ENCODE measurements around the gene C1QL1.

The C1QL1 gene

DNA sequence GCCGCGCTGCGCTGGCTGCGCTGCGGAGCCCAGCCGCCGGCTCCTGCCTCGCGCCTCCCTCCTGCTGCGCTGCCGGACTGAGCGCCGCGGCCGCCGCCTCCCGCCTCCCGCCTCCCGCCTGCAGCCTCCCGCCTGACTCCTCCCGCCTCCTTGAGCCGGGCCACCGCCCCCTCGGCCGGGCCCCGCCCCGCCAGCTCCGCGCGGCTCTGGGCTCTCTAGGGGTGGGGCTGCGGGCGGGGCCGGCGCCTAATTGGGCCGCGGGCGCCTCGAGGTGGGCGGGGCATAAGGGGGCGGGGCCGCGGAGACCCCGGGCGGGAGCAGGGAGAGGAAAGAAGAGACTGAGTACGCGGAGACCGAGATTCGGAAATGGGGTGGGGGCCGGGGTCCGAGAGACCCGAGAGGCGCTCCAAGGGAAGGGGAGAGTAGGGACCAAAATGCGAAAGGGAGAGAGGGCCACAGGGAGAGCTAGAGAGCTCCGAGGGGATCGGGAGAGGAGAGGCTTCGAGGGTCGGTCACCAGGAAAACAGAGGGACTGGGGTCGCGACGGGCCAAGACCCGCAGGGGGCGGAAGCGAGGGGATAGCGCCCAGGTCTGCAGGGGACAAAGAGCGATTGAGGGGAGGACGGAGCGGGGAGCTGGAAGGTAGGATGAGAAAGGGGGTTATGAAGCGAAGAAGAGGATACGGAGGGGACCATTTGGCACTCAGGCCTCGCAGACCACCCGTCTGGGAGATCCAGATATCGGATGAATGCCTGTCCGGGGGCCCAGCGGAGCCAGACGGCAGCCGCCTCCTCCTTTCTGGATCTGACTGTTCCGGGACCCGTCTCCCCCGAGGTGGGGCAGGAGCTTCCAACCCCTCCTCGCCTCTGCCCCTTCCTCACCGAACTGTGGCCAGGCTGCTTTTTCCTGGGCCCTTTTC, at the start of gene C1QL1:
TSS of gene C1QL1 (minus strand) at position 79 of the 919 bp plus-strand sequence. CDS start 255 bp downstream, outside the sequence.
- DNase-seq = peak; percentile 85

DNA sequence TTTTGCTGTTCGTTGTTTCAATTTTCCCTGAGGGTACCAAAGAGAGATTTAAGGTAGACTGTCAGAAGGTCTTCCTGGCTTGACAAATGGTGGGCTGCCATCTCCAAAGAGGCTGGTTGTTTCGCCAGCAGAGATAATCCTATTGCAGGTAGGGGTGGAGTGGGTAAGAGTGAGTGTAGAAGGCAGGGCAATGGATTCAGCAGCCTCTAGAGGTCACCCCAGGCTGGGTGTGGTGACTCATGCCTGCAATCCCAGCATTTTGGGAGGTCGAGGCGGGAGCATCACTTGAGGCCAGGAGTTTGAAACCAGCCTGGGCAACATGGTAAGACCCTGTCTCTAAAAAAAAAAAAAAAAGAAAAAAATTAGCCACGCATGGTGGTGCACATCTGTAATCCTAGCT, 48.7 kb upstream of the C1QL1 start:
- no peak for DNase-seq

DNA sequence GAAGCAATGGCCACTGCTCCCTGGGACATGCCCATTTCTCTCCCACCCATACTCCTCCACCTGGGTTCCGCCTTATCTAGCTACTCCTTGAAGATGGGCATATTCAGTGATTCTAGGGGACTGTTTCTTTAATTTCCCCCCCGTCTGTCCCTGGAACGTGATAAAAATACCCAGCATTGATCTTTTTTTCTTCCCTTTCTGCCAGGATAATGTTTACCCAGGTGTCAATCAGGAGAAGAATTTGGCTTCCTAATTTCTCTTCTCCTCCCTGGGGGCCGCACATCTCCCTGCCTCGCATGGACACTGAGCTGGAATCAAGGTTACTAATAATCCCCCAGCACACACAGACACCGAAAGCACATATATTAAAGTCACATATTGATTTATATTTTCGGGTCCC, 48.1 kb upstream of the C1QL1 start:
- no peak for DNase-seq

DNA sequence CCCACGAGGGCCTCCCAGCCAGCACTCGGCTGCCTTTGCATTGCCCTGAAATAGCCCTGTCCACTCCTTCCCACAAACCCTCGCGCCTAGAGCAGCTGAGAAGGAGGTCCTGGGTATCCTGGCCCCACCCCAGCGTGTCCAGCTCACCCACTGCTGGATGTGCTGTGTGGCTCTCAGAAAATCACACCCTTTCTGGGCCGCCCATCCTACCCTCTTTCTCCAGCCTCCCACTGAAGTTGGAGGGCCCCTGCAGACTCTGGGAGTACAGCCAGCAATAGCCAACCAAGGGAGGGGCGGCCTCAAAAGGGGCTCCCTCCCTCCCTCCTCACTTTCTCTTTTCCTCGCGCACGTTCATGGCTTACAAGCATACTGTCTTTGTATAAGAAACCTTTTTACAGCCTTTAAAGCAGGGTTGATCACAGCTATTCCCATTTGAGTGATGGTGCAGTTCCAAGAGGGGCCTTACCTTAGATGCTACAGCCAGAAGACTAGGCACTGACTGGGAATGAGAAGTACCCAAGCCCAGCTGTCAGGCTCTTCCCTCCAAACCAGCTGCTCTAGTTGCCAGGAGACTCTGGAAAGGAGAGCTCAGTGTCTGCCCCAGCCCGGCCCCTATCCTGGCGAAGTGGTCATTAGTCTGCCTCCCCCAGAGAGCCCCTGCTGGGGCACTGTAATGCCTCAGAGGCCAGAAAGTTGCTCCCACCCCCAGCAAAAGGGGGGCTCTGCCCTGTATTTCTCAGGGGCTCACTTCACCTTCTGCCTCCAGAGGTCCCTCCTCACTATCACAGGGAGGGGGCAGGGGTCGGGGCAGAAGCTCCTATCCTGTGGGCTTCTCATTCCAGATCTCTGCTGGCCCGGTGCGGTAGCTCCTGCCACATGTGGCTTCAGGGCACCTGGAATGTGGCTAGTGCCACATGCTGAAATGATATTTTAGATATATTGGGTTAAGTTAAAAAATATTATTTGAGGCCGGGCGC, 45.2 kb upstream of the C1QL1 start:
- DNase-seq = no peak

DNA sequence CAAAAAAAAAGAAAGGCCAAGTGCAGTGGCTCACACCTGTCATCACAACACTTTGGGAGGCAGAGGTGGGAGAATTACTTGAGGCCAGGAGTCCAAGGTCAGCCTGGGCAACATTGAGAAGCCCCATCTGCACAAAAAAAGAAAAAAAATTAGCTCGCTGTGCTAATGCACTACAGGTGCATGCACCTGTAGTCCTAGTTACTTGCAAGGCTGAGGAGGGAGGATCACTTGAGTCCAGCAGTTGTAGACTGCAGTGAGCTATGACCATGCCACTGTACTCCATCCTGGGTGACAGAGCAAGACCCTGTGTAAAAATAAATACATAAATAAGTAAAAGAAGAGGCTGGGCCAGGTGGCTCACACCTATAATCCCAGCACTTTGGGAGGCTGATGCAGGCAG, 43.7 kb upstream of the C1QL1 start:
- no peak for DNase-seq

DNA sequence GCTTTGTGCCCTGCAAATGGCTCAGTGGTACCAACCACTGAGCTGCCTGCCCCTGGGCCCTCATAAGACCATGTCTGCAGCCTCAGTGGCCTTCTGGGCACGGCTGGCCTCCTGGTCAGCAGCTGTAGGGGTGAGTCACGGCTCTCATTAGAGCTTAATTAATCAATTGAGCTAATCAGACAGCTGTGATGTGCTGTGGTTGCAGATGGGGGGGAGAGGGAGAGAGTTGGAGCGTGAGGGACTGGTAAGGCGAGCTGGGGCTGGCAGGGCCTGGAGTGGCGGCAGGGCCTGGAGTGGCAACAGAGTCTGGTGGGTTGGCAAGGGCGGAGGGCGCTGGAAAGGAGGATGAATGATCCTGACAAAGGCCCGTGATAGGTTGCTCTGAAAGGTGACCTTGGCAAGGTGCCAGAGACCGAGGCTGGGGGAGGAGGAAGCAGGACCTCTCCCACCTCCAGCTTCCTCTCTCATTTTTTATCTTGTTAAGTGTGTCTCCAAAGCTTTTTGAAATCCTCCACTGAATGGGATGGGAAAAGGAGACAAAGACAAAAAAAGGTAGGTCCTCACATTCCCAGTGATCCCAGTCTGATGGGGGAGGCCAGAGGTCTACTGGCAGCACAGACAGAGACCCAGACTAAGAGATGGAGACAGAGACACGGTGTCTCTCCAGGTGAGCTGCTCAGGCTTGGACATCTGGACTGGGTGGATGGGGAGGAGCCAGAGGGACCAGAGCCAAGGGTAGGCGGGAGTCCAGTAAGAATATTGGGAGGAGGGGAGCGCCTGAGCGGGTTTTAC, 41.8 kb upstream of the C1QL1 start:
- DNase-seq = no peak

DNA sequence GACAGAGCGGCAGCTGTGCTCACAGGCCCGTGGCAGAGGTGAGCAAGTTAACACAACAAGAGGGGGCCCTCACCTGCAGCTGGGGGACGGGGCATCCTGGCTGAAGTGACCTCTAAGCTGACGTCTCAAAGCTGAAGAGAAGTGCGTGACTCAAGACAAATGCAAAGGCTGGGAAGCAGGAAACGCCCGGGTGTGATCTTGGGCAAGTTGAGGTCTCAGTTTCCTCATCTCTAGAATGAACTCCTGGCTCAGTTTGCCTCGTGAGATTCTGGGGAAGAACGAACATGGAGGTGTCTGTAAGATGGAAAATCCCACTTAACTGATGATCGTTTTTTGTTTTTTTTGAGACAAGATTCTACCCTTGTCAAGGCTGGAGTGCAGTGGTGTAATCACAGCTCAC, 40.1 kb upstream of the C1QL1 start:
- DNase-seq = no peak

DNA sequence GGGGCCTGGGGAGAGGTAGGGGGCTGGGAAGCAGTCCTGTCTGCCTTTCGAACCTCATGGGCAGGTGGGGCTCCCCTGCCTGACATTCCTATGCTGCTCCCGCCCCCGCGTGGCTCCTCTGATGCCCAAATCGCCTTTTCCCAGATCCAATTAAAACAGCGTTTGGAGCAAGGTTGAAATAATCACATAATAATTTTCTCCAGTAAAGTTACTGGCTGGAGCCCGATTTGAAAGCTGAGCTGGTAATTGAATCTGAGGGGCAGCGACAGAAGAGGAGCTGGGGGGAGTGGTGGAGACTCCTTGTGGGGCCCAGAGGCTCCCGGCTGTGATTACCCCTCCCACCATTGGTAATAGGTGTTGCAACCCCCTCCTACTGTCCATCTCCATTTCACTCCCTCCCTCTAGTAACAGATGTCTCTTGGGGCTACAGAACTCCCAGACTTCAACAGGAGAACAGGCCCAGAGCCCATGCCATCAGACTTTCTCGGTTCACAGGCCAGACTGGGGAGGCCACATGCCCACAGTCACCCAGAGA, 38.9 kb upstream of the C1QL1 start:
- DNase-seq = no peak

DNA sequence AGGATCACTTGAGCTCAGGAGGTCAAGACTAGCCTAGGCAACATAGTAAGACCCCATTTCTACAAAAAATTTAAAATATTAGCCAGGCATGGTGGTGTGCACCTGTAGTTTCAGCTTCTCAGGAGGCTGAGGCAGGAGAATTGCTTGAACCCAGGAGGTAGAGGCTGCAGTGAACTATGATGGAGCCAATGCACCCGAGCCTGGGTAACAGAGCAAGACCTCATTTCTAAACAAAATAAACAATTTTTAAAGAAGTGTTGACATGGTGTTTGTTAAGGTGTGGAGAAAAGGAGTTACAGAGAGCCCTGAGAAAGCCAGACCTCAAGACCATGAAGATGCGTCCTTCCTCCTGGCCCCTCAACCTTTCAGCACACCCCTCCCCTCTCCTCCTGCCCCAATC, 37.6 kb upstream of the C1QL1 start:
- DNase-seq = no peak

DNA sequence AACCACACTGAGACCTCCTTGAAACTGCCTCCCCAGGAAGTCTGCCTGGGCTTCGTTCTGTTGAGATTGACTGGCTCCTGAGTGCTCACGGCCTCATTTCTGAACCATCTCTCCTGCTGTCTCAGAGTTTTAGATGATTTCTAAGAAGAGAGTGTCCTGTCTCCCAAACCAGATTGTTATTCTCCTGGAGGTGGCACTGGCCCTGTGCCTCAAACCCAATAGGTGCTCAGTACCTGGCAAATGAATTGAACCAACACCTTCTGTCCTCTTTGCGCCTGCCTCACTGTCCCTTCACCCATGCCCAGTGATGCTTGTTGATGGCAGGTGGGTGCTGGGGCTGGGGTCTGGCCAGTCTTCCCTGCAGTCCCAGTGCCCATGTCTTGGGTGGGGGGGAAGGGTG, 36.3 kb upstream of the C1QL1 start:
- no peak for DNase-seq

DNA sequence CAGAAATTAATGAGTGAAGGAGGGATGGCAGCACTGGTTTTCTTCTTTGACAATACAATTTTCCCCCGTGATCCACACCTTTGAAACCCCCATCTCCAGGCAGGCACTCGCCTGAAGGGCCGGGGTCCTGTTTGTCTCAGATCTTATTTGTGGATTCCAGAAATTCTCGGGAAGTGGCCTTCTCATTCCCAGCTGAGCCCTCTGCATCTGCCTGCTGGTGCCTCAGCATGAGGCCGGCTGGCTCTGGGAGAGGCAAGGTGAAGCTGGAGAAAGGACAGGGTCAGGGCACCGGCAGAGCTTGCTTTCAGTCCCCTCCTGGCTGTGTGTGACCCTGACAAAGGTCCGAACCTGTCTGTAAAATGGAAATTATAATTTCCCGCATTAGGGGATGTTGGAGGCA, 35.8 kb upstream of the C1QL1 start:
- DNase-seq = no peak

DNA sequence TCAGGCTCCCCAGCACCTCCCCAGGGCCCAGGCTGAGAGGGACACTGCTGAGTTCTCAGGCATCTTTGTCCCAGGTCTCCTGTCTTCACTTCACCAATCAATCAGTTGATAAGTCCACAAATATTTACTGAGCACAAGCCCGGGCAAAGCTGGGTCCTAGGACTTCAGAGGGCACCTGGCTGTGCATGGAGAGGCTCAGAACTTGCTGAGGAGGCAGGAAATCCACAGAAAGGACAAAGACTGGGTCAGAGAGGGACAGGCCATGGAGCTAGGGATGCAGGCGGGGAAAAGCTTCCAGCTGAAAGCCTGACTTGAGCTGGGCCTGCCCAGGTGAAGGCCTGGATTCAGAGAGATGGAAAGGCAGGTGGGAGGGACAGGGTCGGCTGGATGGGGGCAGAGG, 33.2 kb upstream of the C1QL1 start:
- DNase-seq = no peak

DNA sequence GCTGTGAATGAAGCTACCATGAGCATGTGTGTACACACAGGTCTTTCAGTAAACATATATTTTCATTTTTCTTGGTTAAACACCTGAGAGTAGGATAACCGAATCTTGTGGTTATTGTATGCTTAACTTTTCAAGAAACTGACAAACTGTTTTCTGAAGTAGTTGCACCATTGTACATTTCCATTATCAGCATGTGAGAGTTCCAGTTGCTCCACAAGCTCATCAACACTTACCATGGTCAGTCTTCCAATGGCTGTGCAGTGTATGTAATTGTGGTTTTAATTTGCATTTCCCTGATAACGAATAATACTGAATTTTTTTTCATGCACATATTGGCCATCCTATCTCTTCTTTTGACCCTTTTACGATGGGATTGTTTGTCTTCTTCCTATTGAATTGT, 31.3 kb upstream of the C1QL1 start:
- no peak for DNase-seq

DNA sequence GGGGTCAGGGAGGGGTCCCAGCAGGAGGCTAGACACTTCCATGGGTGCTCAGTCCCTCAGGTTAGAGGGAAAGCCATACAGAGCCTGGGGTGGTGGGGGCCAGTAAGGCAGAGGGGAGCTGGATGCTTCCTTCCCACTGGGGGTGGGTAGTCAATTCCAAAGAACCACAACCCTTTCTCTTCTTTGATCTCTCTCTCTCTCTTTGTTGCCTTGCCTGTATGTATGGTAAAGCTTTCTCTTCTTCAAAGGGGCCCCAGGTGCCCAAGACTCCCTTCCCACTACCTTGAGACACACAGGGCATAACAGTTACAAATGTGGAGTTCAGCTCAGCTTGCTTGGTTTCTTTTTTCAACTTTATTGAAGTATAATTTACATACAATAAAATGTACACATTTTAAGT, 30.5 kb upstream of the C1QL1 start:
- DNase-seq = no peak

DNA sequence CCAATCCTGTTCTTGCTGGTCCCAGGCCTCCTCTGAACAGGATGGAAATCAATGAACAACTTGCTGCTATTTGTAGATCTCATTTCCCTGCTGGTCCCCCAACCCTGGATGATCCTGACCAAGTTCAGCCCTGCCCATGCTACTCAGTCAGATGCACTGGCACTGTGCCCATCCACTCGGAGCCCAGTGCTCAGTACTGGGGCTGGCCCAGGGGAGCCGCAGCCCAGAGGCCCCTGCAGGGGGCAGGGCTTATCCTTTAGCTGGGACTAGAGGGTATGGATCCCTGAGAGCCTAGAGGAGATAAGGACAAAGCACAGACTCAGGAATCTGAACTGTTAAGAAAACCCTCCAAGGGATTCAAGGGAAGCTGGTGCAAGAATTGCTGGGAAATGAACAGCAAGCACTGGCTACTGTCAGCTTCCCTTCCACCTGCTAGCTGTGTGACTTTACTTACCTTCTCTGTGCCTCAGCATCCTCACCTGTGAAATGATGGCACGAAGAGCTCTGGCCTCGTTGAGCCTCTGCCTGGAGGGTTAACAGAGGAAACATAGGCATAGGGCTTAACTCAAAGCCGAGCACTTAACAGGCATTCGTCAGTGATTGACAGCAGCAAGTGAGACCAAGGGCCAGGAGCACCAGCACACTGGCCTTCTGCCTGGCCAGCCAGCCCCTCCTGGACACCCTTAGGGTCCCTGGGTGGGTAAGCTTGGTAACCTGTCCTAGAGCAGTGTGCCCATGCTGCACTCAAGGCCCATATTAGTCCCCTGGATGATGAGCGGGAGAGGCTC, 29.8 kb upstream of the C1QL1 start:
- no peak for DNase-seq

DNA sequence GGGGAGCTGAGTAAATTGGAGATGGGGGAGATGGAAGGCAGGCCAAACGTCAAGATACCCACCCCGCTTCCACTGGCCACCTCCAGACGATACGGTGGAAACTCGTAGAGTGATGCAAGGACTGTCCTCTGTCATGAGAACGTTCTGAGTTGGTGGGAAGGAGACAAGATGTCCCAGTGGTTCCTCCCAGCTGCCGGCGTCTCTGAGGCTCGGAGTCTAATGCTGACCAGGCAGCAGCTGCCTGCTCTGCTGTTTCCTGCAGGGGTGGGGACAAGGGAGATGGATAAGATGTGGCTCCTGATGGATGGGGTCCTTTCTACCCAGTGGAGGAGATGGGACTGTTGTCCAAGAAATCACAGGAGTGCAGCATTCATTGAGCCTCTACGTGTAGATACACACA, 28.2 kb upstream of the C1QL1 start:
- no peak for DNase-seq

DNA sequence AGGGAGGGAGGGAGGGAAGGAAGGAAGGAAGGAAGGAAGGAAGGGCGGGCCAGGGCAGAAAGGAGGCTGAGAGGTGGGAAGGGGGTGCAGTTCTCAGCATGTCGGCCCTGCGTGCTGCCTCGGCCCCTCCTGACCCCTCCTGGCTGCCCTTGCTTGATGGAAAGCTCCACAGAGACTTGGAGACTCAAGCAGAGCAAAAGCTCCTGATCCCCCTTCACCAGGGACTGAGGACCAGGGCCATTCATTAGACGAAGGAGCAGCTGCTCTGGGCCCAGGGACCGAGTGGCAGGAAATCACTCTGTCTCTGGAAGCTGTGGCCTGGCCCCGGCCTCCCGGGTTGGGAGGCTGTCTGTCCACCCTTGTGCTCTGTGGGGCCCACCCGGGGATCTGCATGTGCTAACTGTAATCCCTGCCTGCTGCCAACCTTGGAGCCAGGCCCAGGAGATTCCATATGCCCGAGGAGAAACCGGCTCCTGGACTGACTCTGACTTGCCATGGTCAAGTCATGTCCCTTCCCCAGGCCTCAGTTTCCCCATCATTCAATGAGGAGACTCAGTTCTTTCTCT, 27.4 kb upstream of the C1QL1 start:
- no peak for DNase-seq

DNA sequence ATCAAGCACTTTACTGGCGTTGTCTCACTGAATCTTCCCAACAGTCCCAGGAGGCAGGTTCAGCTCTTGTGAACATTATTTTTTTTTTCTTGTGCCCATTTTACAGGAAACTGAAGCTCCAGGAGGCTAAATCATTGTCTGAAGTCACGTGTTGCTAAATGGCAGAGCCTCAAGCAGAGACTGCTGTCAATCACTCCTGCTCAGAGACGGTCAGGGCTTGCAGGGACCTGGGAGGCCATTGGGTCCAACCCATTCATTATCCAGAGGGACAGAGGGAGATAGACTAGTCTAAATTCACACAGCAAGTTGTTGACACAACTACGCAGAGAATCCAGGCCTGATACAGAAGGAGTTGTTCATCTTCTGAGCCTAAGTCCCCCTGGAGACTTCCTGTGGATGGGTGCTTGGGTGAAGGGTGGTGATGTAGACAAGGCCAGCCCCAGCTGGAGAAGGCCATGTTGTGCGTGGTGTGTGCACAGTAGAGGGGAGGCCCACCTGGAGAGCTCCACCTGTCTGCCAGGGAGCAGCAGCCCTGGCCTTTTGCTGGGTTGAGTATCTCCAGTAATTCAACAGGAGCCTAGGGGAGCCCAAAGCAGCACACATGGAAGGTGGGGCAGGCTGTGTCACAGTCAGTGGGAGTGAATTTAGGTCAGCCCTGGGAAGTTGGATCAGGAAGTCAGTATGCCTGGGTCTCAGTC, 24.3 kb upstream of the C1QL1 start:
- DNase-seq = no peak

DNA sequence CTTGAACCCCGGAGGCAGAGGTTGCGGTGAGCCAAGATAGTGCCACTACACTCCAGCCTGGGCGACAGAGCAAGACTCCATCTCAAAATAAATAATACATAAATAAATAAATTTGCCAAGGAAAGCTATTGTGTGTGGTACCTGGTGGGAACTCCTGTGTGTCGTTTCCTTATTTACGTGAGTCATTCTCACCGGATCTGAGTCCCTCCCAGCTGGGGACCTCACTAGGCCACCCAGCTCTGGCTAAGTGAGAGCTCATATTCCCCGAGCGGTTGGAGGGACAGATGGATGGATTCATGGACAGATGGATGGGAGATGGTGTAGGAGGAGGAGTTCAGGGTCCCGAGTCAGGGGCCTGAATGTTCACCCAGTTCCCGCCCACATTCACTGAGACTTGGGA, 22.9 kb upstream of the C1QL1 start:
- DNase-seq = no peak

DNA sequence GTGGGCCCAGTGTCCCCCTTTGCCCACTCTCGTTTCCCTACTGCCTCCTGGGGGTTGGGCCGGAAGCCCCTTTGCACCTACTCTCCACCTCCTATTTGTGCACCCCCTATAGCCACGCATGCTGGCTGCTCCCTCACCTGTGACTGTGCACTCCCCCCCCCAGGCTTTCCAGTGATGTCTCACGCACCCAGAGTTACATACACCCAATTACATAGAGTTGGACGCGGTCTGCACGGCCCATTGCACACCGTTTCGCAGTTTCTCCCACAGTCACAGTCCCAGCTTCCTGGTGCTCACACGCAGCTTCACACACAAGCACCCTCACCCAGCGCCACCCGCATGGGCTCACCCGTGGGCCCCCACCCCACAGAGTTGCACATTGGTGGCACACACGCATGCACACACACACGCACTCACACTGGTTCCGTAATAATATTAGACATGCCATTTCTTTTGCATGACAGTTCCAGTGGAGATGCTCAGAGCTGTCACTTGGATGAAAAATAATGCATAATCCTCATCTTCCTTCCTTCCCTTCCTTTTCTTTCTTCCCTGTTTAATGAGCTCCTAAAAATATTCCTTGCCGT, 21.5 kb upstream of the C1QL1 start:
- no peak for DNase-seq
